ENCODE results near the gene DGKB. TPM values are rescaled to one million over a fixed set of nuclear protein-coding genes. Genes with fewer than 3 reads are reported as not detected.

DGKB gene
- polyA plus RNA-seq, 1 of the 3 experiments (the other 2 are of a cell fraction) = 2.1 TPM

GRCh38 chr7:14270099-14270498 lies 632.5 kb downstream of the DGKB start:
- H2AFZ ChIP-seq (ENCODE audit: low read depth) = no peak overlapping the region
- H3K4me3 ChIP-seq (ENCODE audit: low read depth in 2 of 2, low read length in 1 of 2) = no peak overlapping the region
- no peaks in the 10 kb centered on the region for H3K9me2 ChIP-seq
- H3K36me3 ChIP-seq (replicated peaks in 1 of 2; ENCODE audit: control insufficient read depth in 1 of 2, insufficient read depth in 2 of 2, low read length in 1 of 2) = no peaks in the 10 kb centered on the region
- TF ChIP-seq EZH2phosphoT487 (IDR thresholded peaks at IDR 0.05; ENCODE audit: borderline replicate concordance, low read depth) (no peak), FOXM1 (IDR thresholded peaks at IDR 0.05; ENCODE audit: low read depth) (no peak), JUND (IDR thresholded peaks at IDR 0.05) (no peak), CTCF (IDR thresholded peaks at IDR 0.05) (no peak), GATA2 (CRISPR knock-in tag; IDR thresholded peaks at IDR 0.05) (no peak), SIN3A (IDR thresholded peaks at IDR 0.05; ENCODE audit: borderline replicate concordance, low read depth, low read length) (no peak), EP300 (IDR thresholded peaks at IDR 0.05; ENCODE audit: borderline replicate concordance in 1 of 2, low read depth in 1 of 2, low read length in 1 of 2) (no peak), YY1 (IDR thresholded peaks at IDR 0.05; ENCODE audit: low read depth) (no peak), RCOR1 (IDR thresholded peaks at IDR 0.05; ENCODE audit: low read length) (no peak), RXRA (IDR thresholded peaks at IDR 0.05; ENCODE audit: borderline replicate concordance, low read depth) (no peak), POLR2AphosphoS5 (IDR thresholded peaks at IDR 0.05; ENCODE audit: low read depth, low read length) (no peak), FOXJ3 (CRISPR knock-in tag; IDR thresholded peaks at IDR 0.05) (no peak), RAD21 (IDR thresholded peaks at IDR 0.05; ENCODE audit: low read length) (no peak), USF1 (IDR thresholded peaks at IDR 0.05; ENCODE audit: borderline replicate concordance, low read depth) (no peak), CHD2 (IDR thresholded peaks at IDR 0.05; ENCODE audit: low read length, partially characterized antibody) (no peak), TAF1 (IDR thresholded peaks at IDR 0.05; ENCODE audit: borderline replicate concordance, low read depth, low read length) (no peak), FOSL2 (IDR thresholded peaks at IDR 0.05; ENCODE audit: borderline replicate concordance, low read depth) (no peak), TEAD4 (IDR thresholded peaks at IDR 0.05; ENCODE audit: borderline replicate concordance, insufficient read depth) (no peak)
- TF ChIP-seq, protein P1, sequence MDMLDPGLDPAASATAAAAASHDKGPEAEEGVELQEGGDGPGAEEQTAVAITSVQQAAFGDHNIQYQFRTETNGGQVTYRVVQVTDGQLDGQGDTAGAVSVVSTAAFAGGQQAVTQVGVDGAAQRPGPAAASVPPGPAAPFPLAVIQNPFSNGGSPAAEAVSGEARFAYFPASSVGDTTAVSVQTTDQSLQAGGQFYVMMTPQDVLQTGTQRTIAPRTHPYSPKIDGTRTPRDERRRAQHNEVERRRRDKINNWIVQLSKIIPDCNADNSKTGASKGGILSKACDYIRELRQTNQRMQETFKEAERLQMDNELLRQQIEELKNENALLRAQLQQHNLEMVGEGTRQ (IDR thresholded peaks at IDR 0.05; ENCODE audit: borderline replicate concordance, low read depth, low read length) = no peak
- TF ChIP-seq, protein P2, sequence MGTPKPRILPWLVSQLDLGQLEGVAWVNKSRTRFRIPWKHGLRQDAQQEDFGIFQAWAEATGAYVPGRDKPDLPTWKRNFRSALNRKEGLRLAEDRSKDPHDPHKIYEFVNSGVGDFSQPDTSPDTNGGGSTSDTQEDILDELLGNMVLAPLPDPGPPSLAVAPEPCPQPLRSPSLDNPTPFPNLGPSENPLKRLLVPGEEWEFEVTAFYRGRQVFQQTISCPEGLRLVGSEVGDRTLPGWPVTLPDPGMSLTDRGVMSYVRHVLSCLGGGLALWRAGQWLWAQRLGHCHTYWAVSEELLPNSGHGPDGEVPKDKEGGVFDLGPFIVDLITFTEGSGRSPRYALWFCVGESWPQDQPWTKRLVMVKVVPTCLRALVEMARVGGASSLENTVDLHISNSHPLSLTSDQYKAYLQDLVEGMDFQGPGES (IDR thresholded peaks at IDR 0.05; ENCODE audit: low read depth, low read length) = no peak
- no peaks in the 10 kb centered on the region for H3F3A ChIP-seq (replicated peaks; ENCODE audit: insufficient read depth)
- H4K20me1 ChIP-seq (ENCODE audit: insufficient read depth) = no peaks in the 10 kb centered on the region
- no peak for DNase-seq
- no peaks in the 10 kb centered on the region for H3K27me3 ChIP-seq (ENCODE audit: insufficient read depth)
- no peak overlapping the region for H3K9ac ChIP-seq
- ChIA-PET POLR2A (no interaction called here), CTCF (interaction anchor here (1.5 kb wide), 1 partner anchor 745 kb away, joined by 3 read pairs; no protein-coding TSS in a partner anchor)
- H3K27ac ChIP-seq (ENCODE audit: low read depth in 2 of 2, low read length in 1 of 2) = no peak overlapping the region
- no peak overlapping the region for H3K4me2 ChIP-seq
- no peaks in the 10 kb centered on the region for H3K4me1 ChIP-seq (ENCODE audit: control insufficient read depth in 1 of 2, insufficient read depth in 2 of 2, low read depth in 1 of 2, low read length in 1 of 2)
- no peaks in the 10 kb centered on the region for H3K79me2 ChIP-seq (ENCODE audit: insufficient read depth)
- H3K9me3 ChIP-seq = no peaks in the 10 kb centered on the region
- WGBS (ENCODE audit: low lambda C conversion rate) = 75% methylated on average over 5 of the region's 5 CpGs

All from SK-N-SH (cell line).